T-helper 22 cell (primary cell): ENCODE results near the gene ADCY4.
"Not testable (repeated sequence)": the region's sequence is repeated elsewhere in the genome, so short reads cannot be mapped to it uniquely, and the experiment has no call there.

Experiments used
- DNase-seq: peaks from one replicate; pipeline ENCODE4 v3.0.0-alpha.2; 2020; ENCODE audit warnings: low read depth

The ADCY4 gene

DNA sequence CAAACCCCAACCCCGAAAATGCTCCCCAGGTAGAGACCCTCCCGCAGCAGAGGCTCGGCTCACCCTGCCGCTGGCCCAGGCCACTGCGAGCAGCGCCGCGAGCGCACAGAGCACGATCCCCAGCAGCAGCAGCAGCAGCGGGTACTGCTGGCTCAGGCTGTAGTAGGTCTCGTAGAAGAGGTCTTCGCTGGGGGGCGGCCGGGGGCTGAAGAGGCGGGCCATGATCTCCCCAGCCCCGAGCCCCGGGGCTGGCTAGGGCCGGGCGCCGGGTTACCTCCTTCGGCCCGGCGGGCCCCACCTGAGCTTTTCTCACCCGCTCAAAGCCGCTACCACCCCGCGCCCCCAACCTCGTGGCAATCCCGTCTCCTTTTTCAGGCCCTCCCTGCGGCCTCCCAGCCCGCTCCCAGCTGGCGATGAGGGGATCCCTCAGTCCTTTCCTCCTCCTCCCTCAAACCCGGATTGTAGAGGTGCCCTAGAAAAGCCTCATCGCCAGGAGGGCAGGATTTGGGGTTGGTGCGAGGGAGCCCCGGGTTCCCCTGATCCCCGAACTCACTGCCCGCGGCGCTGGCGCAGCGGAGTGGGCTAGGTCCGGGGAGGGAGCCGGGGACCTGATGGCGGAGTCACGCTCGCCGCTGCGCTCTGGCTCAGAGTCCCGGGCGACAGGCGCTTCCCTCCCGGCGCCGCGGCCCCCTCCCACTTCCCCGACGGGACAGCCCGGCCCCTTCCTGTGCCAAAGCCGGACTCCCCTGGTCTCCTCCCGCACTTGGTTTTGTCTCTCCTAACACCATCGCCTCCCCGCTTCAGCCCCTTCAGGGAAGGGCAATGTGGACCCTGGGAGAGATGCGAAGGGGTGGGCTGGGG, at the start of gene ADCY4:
TSS of gene ADCY4 (minus strand) at position 641 of the 861 bp plus-strand sequence. CDS start at position 222, 419 bp downstream.
- DNase-seq: no peak

DNA sequence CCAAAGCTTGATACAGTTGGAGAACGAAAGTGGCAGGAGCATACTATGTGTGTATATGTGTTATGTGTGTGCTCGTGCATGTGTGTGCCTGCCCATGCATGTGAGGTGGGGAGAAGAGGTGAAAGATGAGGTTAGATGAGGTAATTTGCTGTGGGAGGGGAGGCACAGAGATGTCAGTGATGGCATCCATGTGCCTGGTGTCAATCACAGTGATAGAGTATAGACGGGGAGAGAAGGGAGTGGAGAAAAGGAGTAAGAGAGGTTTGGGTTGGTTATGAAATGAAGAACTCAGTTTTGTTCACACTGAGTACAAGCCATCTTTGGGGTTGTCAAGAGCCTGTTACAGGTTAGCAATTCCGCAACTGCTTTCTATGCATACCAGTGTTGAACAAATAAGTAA, 49.3 kb upstream of the ADCY4 start:
- DNase-seq: no peak

DNA sequence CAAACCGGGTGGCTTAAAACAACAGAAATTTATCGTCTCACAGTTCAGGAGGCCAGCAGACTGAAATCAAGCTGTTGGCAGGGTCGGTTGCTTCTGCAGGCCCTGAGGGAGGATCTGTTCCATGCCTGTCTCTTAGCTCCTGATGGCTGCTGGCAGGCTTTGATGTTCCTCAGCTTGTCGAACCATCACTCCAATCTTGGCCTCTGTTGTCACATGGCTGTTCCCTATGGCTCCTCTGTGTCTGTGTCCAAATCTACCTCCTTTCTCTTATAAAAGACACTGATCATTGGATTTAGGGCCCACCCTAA, 47.1 kb upstream of the ADCY4 start:
- DNase-seq: no peak

DNA sequence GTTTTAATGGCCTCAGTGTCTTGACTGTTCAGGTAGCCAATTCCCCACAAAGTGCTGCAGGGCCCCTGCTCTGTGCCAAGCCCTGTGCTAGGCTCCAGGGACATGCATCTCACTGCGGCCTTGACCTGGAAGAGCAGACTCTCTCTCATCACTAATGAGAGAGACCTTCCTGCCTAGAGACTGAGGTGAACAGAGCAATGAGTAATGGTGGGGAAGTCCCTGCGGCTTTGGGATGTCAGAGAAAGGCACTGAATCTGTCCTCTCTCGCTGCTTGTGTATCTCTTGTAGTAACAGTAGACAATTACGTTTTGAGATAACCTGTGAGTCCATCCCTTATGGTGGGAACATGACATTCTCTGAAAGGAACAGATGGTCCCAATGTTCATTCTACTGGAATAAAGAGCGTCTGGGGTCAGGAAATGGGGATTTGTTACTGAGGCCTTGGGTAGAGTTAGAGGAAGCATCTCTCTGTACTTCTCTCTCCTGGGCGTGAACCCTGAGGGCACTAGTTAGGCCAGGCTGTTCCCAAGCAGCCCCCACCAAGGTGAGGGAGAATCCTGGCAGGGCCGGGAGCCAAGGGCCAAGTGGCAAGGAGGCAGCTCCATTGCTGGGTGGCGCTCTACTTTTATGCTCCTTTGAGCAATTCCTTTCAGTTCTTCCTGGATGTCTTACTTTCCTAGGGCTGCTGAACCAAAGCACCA, 46.6 kb upstream of the ADCY4 start:
- DNase-seq: no peak

DNA sequence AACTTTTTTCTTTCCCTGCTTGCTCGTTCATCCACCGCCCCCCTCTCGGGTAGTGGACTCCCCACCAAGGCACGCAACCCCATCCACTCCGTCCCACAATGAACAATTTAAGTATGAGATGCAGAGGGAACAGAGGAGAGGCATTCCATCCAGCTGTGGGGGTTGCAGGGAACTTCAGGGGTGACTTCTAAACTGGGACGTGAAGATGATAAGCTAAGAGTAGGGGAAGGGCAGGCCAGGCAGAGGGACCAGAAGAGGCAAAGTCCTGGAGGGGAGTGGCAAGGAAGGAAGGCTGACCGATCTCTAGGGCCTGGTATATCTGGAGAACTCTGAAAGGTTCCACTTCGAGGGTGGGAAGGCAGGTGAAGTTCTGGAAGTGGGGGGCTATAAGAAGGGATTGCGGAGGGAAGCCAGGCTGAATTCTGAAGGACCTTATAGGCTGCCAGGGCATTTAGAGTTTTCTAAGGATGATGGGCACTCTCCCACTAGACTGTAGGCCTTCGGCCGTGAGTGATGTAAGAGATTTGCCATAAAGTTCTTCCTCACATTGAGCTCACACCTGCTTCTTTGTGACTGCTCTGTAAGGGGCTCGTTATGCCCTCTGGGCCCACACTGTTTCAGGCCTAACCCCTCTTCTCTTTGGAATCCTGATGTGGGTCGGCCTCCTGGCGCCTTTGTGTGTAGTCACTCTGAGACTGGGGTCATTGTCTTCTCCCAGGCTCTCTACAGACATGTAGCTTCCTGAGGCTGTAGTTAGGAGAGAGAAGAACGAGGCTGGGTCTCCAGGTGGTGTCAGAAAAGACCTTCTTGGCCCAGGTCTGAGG, 45.2 kb upstream of the ADCY4 start:
- no peak for DNase-seq

DNA sequence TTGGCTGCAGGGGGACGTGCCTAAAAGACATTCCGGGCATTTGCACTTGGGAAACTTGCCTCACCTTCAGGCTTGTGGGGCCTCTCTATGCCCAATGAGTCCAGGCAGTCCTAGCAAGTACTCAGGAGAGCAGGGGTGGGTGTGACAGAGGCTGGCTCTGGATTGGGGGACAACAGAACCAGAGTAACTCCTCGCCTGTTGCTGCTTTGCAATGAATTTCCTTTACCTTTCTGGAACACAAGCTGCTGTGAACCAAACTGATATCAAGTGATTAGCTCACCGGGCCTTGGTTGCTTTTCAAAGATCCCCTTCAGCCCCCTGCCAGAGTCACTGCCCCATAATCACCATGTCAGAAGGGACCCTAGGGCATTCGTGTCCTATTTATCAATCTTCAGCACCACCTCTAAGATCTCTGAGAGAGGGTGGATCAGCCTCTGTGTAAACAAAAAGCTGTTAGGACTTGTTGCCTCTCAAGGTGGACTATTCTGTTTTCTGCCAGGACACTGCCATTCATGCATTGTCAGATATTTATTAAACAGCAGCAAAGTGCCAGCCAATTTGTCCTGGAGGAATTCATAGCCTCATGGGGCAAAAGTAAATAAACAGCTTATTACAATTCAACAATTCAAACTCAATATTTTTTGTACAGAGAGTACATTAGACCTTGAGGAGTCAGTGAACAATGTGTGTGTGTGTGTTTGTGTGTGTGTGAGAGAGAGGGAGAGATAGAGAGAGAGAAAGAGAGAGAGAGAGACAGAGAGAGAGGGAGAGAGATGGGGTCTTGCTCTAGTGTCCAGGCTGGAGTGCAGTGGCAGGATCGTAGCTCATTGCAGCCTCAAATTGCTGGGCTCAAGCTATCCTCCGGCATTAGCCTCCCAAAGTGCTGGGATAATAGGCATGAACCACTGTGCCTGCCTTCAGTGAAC, 44.4 kb upstream of the ADCY4 start:
- DNase-seq: no peak

DNA sequence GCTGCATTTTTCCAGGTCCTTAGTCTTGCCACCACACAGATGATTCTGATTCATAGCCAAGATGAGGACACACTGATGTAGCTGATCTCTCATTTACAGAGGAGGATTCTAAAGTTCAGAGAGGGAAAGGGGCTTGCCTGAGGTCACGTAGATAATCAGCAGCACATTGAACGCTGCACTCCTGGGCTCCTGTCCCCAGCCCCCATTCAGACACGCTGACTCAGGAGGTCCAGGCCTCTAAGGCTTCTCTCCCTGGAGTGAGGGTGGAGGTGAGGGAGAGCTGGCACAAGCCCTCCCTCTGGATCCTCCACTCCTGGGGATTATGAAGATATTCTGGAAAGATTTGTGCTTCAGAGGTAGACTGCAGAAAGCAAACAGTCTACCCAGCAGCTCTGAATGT, 43.5 kb upstream of the ADCY4 start:
- no peak for DNase-seq

DNA sequence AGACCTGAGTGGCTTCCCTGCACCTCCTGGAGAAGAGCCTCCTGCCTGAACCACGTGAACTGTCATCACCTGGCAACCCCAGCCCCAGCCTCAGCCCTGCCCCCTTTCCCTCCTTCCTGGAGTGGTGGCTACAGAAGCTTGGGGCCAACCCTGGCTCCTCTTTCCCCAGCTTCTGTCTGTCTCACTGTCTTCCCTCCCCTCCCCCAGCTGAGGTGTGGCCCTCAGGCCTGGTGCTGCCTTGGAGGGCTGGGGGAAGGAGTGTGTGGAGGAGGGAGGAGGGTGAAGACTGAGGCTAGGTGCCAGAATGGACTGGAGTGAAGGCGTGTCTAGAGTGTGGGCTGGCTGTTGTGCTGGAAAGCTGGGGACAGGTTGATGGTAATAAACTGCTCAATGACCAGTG, 42.8 kb upstream of the ADCY4 start:
- no peak for DNase-seq

DNA sequence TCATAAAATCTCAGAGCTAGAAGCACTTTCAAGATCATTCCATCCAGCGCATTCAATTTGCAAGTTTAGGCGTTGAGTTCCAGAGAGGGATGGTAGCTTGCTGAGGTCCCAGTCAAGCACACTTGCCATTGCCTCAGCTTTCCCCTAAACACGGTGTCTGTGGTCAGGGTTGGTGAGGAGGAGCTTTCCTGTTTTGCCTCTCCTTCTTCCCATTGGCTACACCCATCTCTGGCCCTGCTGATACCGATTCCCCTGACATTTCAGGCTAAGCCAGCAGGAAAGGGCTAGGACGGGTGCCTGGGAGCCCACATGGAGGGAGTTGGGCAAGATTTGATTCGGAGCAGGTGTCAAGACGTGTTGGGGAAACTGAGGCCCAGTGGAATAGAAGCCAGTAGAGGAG, 42.3 kb upstream of the ADCY4 start:
- DNase-seq: no peak

DNA sequence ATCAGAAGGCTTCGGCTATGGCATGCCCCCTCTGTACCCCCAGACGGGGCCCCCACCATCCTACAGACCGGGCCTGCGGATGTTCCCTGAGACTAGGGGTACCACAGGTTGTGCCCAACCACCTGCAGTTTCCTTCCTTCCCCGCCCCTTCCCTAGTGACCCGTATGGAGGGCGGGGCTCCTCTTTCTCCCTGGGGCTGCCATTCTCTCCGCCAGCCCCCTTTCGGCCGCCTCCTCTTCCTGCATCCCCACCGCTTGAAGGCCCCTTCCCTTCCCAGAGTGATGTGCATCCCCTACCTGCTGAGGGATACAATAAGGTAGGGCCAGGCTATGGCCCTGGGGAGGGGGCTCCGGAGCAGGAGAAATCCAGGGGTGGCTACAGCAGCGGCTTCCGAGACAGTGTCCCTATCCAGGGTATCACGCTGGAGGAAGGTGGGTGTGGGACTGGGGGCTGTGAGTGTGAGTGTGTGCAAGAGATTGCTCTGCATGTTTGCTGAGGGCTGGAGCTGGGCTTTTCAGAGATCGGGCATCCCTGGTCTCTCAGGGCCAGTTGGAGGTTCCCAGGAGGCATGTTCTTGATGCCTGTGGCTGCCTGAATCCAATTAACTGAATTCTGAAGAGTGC, 41.7 kb upstream of the ADCY4 start:
- DNase-seq: no peak

DNA sequence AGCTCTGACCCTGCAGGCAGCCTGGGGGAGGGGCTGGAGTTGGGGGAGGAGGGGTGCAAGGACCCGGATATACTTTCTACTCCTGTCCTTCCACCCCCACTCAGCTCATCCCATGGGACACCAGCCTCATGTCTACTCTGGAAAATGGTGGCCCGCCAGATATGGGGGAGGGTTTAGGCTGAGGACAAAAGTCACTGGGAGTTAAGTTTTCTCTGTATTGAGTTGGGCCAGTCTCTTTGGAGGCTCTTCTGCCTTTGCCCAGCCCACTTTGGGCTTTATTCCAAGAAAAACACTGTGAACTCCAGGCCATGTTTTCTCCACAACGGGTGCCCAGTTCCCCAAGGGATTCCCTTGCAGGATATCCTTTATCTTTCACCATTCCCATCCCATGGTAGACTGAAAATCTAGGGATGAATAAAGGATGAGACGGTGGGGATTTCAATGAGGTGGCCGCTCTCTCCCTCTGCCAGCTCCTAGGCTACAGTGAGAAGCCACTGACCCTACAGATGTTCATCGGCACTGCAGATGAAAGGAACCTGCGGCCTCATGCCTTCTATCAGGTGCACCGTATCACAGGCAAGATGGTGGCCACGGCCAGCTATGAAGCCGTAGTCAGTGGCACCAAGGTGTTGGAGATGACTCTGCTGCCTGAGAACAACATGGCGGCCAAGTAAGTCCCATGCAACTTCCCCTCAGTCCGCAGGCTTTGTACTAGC, 38.0 kb upstream of the ADCY4 start:
- no peak for DNase-seq

DNA sequence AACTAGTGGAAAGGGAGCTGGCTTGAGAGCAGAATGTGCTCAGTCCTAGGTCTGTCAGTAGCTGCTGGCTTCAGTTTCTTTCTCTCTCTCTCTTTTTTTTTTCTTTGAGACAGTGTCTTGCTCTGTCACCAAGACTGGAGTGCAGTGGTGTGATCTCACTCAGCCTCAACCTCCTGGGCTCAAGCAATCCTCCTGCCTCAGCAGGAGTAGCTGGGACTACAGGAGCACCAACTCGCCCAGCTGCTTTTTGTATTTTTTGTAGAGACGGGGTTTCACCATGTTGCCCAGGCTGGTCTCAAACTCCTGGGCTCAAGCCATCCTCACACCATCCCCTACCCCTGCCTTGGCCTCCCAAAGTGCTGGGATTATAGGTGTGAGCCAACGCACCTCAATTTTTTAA, 36.7 kb upstream of the ADCY4 start:
- DNase-seq: not testable (repeated sequence)

DNA sequence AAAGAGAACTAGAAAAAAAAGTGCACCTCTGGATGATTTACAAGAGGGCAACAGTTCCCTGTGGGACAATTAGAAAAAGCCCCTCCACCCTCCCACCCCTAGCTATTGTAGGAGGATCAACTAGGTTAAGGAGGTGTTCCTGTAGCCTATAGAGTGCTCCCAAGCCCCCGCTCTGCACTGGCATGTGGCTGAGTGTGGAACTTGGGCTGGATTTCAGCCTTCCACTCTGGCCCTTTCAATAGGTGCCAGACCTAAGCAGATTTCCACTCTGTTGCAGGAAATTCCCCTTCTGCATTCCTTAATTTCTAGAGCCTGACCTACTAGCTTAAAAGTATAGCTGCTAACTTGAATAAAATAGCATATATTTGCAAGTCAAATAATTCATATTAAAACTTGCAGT, 35.9 kb upstream of the ADCY4 start:
- no peak for DNase-seq

DNA sequence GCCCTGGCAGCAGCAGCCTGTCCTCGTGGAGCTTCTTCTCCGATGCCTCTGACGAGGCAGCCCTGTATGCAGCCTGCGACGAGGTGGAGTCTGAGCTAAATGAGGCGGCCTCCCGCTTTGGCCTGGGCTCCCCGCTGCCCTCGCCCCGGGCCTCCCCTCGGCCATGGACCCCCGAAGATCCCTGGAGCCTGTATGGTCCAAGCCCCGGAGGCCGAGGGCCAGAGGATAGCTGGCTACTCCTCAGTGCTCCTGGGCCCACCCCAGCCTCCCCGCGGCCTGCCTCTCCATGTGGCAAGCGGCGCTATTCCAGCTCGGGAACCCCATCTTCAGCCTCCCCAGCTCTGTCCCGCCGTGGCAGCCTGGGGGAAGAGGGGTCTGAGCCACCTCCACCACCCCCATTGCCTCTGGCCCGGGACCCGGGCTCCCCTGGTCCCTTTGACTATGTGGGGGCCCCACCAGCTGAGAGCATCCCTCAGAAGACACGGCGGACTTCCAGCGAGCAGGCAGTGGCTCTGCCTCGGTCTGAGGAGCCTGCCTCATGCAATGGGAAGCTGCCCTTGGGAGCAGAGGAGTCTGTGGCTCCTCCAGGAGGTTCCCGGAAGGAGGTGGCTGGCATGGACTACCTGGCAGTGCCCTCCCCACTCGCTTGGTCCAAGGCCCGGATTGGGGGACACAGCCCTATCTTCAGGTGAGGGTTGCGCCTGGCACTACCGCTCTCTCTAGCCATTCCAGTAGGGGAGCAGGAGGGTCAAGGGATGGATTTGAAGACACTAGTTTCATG, 35.2 kb upstream of the ADCY4 start:
- no peak for DNase-seq

DNA sequence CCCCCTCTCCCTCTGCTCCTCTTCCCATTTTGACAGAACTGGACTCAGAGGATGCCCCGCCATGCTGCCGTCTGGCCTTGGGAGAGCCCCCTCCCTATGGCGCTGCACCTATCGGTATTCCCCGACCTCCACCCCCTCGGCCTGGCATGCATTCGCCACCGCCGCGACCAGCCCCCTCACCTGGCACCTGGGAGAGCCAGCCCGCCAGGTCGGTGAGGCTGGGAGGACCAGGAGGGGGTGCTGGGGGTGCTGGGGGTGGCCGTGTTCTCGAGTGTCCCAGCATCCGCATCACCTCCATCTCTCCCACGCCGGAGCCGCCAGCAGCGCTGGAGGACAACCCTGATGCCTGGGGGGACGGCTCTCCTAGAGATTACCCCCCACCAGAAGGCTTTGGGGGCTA, 34.6 kb upstream of the ADCY4 start:
- no peak for DNase-seq

DNA sequence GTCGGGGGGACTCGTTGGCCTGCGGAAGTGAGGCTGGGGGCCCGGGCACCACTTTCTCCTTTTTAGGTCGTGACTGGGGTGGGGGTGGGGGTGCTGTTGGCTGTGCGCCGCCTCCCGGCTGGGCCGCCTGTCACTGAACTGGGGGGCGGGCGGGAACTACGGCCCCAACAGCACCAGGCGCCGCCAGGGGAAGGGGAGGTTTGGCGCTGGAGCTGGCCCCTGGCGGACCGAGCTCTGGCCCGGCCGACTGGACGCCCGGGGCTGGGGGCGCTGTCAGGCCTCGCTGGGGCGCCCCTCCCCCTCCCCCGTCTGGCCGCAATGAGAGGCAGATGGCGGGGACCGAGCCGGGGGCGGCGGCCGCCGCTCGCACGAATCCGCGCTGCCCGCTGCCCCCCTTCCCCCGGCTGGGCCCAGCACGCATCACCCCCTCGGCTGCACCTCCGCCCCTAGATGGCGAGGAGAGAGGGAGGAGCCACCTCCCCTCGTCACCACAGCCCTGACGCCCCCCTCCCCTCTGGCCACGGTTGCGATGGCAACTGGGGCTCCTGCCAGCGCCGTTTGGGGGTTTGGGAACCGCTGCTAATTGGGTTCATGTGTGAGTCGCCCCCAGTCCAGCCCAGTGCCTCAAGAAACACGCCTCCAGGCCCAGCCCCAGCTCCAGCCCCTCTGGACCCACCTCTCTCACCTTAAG, 33.8 kb upstream of the ADCY4 start:
- DNase-seq: no peak

DNA sequence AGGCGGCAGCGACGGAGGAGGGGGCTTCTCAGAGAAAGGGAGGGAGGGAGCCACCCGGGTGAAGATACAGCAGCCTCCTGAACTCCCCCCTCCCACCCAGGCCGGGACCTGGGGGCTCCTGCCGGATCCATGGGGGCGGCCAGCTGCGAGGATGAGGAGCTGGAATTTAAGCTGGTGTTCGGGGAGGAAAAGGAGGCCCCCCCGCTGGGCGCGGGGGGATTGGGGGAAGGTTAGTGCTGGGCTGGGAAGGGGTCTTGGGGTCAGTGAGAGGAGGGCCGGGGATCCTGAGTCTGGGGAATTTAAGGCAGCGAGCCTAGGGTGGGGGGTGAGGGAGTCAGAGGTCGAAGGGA, 33.3 kb upstream of the ADCY4 start:
- no peak for DNase-seq

DNA sequence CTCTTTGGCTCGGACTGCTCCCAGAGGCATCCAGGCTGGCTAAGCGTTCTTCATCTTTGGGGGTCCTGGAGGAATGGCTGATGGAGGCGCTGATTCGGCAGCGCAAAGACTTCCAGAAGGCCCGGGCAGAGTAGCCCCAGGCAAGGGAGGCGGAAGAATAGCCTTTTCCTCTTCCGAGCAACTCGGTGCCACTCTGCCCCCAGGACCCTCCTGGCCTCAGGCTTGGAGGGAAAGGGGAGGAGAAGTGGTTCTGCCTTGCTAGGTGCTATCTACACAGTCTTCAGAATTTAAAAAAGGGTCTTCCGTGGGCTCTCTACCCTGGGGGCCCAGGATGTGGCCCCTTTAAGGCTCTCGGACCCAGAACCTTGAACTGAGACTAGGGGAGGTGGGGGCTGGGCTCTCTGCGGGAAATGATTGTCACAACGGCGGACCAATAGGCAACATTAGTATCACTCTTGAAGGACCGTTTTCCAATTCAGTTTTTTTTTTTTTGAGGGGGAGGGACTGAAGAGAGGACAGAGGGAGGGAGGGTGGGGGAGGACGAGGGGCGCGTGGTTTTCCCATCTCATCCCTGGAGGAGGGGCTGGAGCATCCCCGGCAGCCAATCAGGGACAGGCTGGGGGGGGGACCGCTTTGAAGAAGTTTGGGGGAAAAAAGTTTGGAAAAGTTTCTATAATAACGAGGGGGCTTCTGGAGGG, 32.8 kb upstream of the ADCY4 start, which contains the start of gene NFATC4:
TSS of gene NFATC4 (plus strand) at position 671 of the 698 bp plus-strand sequence. CDS start 157 bp downstream, outside the sequence.
- DNase-seq: no peak
